GM13977 (cell line): ENCODE measurements around the gene CLRN2.
A peak's percentile ranks its signal among the peaks of the same experiment; 100 is the strongest.

Source experiments
- DNase-seq: peaks from one replicate; pipeline ENCODE4 v3.0.0; 2012; ENCODE audit warnings: low spot score
- in situ Hi-C: fragments of 300-500 bp; cut with MboI; formaldehyde crosslinking; loops from one replicate; pipeline ENCODE4 v1.12.0; 2022; ENCODE audit warnings: low sequenced_read_pairs, low pct_unique_long_range_greater_than_20kb, mixed read lengths, inconsistent platforms; ENCODE audit not compliant: unreplicated experiment
- TF ChIP-seq, protein P1 (sequence below): IDR thresholded peaks from 2 replicates; pipeline ENCODE4 v1.5.1; 2012; ENCODE audit warnings: mild to moderate bottlenecking, control low read depth; ENCODE audit not compliant: insufficient read depth; ENCODE audit errors: extremely low read depth, missing control alignments

The CLRN2 gene, protein sequence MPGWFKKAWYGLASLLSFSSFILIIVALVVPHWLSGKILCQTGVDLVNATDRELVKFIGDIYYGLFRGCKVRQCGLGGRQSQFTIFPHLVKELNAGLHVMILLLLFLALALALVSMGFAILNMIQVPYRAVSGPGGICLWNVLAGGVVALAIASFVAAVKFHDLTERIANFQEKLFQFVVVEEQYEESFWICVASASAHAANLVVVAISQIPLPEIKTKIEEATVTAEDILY

DNA sequence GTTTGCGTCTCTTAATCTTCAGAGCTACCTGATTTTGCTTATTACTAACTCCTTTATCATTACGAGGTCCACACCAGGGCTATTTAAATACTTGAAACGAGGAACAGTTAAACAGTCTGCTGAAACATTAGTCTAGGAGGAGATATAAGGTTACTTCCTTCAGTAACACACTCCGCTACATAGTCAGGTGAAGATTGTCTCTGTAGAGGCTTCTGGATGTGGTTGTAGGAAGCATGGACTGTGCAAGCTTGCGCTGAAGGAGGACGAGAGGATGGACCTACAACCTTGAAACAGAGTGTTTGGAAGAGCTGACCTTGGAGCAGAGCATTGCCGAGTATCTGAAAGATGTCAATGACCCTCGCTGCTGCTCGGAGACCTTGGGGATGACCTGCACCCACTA, at the start of gene CLRN2:
Gene CLRN2, plus strand, starts transcription at position 301 of the 400 bp plus-strand sequence. CDS start 102 bp downstream, outside the sequence.
- in situ Hi-C loops, result no loop called here
- TF ChIP-seq, protein P1, sequence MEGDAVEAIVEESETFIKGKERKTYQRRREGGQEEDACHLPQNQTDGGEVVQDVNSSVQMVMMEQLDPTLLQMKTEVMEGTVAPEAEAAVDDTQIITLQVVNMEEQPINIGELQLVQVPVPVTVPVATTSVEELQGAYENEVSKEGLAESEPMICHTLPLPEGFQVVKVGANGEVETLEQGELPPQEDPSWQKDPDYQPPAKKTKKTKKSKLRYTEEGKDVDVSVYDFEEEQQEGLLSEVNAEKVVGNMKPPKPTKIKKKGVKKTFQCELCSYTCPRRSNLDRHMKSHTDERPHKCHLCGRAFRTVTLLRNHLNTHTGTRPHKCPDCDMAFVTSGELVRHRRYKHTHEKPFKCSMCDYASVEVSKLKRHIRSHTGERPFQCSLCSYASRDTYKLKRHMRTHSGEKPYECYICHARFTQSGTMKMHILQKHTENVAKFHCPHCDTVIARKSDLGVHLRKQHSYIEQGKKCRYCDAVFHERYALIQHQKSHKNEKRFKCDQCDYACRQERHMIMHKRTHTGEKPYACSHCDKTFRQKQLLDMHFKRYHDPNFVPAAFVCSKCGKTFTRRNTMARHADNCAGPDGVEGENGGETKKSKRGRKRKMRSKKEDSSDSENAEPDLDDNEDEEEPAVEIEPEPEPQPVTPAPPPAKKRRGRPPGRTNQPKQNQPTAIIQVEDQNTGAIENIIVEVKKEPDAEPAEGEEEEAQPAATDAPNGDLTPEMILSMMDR, result no peak
- DNase-seq, result no peak

DNA sequence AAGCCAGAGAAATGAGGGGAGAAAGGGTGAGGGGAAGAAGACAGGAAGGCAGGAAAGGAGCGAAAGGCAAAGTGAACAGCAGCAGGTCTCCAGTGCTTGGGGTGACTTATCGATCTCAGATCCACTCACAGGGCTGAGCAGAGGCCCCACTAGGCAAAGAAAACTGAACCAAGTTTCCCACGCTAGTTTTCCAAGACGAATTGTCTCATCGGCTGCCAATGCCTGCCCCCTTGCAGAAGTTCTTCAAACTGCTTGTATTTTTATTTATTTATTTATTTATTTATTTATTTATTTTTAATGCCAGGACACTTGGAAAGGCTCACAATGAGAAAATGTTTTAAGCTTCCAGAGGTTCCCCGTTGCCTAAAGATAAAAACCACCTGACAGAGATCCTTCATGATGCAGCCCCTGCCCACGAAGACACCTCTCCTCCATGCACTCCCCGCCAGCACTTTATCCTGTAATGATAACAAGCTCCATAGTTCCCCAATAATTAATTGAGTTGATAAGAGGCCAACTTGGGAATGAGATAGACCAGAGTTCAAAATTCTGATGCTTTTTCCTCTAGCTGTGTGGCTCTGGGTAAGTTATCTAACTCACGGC, 46.2 kb upstream of the CLRN2 start:
- in situ Hi-C loops, result loop anchor here (25.0 kb wide), 1 partner anchor 1181 kb away; no protein-coding TSS in a partner anchor
- TF ChIP-seq, protein P1, result peak; percentile 32
- DNase-seq, result no peak

DNA sequence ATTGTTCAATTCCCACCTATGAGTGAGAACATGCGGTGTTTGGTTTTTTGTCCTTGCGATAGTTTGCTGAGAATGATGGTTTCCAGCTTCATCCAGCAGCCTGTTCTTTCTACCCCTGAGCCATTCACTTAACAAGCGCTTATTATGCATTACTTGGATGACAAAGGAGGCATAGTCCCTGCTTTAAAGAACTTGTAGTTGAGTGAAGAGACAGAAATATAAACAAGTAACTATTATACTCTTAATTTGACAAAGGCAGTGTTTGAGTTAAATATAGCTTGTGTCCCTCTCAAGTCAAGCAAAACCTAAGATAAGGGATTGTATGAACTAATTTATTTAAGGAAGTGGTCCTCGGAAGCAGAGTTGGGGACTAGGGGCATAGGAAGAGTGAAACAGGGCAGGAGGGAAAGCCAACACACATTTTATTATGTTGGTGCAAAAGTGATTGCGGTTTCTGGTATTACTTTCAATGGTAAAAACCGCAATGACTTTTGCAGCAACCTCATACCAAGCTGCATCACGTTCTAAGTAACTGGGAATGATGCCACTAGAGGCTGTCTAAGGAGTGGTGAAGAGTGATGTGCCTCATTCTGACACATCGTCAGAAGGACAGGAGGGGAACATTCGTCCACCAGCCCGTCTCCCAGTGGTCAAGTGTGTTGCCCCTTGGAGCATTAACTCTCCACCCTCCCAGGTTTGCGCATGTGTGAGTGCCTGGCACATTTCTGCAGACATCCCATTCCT, 44.9 kb upstream of the CLRN2 start:
- DNase-seq, result no peak
- TF ChIP-seq, protein P1, result no peak
- in situ Hi-C loops, result loop anchor here (25.0 kb wide), 1 partner anchor 1183 kb away; no protein-coding TSS in a partner anchor

DNA sequence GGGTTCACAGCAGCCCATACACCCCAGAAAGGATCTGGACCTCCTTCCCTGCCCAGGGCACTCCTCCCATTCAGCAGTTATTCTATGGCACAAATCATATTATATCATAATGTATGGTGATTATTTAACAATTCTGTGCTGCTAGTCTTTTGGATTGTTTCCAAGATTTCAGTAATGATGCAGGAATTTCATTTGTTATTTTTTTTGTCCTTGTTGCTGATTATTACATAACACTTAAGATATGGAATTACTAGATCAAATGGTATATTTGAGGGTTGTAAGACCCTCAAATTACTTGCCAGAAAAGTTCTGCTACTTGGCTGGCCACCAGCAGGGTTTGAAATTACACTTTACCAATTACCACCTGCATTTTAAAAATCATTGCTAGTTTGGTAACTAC, 39.5 kb upstream of the CLRN2 start:
- TF ChIP-seq, protein P1, result no peak
- in situ Hi-C loops, result no loop called here
- DNase-seq, result no peak

DNA sequence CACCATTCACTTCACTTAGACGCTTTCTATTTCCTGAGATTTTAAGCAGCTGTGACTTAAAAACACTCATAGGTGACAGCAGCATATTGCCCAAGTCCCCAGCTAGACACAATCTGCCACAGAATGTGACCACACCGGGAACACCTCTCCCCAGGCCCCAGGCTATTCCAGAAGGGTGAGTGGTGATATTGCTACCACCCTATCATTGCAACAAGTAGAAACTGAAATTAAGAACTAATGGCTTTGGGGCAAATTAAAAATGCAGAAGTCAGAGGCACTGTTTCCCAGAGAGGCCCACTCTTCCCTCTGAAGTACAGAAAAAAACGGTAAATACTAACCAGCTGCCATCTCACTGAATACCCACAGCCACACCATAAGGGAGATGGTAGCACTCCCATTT, 38.1 kb upstream of the CLRN2 start:
- TF ChIP-seq, protein P1, result no peak
- no peak for DNase-seq
- in situ Hi-C loops, result no loop called here

DNA sequence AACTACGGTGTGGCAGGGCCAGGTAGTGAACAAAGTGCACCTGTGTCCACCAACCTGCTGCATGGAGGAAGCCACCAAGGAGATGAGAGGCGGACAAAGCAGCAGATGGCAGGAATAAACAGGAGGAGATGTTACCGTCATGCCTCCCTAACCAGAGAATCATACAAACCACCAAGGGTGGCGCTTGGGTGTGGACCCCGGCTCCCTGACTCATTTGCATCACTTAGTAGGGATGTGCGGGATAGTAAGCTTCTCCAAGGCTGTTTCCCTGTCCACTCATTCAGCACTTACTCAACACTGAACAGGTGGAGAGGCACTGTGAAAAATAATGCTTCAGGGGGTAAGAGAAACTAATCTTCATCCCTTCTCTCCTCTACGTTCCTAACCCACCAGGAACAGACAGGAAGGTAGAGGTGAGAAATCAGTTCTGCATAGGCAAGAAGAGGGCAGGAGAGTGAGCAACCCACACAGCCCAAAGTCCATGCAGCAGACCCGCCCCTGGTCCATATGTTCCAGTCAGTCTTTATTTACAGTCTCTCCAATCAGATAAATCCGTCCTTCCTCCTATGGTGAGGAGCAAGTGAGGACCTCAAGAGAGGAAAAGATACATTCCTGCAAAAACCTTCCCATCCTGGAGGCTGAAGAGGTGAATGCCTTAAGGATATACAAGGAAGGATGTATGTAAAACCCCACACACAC, 37.0 kb upstream of the CLRN2 start:
- DNase-seq, result no peak
- TF ChIP-seq, protein P1, result no peak

More for the DNA sequence above, 37.0 kb upstream of the CLRN2 start:
- in situ Hi-C loops, result no loop called here
